22Rv1 (cell line): Measurements from ENCODE around the gene NMRAL1.

Experiments
- CTCF ChIP-seq: fragments of 450-650 bp; IDR thresholded peaks from 2 replicates; pipeline ENCODE4 v1.5.1; 2017; ENCODE audit warnings: mild to moderate bottlenecking
- ZFX ChIP-seq: fragments of 450-650 bp; IDR thresholded peaks from 2 replicates; pipeline ENCODE4 v1.6.1; 2017; ENCODE audit warnings: antibody characterized with exemption, borderline replicate concordance

GRCh38 chr16:4507588-4508345, 33.3 kb upstream of the NMRAL1 start:
- TF ChIP-seq CTCF (no peak), ZFX (no peak)
